OCI-LY3 (cell line): ENCODE results near the gene RAP1GAP2.

ENCODE experiments used
- EZH2phosphoT487 ChIP-seq: fragments of 200-600 bp; shearing (Covaris generic); IDR thresholded peaks from 2 replicates; pipeline ENCODE4 v1.6.1; 2018; ENCODE audit warnings: antibody characterized with exemption, mixed run types, low read depth
- TF ChIP-seq, protein P1 (sequence below): fragments of 200-600, 300-600 bp; sonication (generic); IDR thresholded peaks from 2 replicates; pipeline ENCODE4 v1.5.1; 2014; ENCODE audit warnings: antibody characterized with exemption, low read length, low read depth

DNA sequence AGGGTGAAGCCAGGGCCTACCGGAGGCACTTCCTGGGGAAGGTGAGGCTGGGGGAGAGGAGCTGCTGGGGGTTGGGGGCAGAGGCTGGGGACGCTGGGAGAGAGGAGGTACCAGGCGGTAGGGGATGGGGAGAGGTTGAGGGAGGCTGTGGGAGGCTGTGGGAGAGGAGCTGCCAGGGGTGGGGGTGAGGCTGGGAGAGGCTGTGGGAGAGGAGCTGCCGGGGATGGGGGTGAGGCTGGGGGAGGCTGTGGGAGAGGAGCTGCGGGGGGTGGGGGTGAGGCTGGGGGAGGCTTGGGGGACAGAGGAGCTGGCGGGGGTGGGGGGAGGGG lies 167.8 kb downstream of the RAP1GAP2 start:
- TF ChIP-seq, protein P1, sequence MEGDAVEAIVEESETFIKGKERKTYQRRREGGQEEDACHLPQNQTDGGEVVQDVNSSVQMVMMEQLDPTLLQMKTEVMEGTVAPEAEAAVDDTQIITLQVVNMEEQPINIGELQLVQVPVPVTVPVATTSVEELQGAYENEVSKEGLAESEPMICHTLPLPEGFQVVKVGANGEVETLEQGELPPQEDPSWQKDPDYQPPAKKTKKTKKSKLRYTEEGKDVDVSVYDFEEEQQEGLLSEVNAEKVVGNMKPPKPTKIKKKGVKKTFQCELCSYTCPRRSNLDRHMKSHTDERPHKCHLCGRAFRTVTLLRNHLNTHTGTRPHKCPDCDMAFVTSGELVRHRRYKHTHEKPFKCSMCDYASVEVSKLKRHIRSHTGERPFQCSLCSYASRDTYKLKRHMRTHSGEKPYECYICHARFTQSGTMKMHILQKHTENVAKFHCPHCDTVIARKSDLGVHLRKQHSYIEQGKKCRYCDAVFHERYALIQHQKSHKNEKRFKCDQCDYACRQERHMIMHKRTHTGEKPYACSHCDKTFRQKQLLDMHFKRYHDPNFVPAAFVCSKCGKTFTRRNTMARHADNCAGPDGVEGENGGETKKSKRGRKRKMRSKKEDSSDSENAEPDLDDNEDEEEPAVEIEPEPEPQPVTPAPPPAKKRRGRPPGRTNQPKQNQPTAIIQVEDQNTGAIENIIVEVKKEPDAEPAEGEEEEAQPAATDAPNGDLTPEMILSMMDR: no peak
- no peak for TF ChIP-seq EZH2phosphoT487
